Colonic mucosa (tissue), 4 donors: Measurements from ENCODE around the gene RAD51B. TPM values are rescaled to one million over a fixed set of nuclear protein-coding genes. Genes with fewer than 3 reads are reported as not detected.

Experiments used
- DNase-seq: peaks from one replicate; pipeline ENCODE4 v3.0.0-alpha.2; 2020
- H3K27ac ChIP-seq: fragments of 200-600 bp; one replicate; pipeline ENCODE4 v1.8.0; 2021
- H3K27me3 ChIP-seq: fragments of 200-600 bp; one replicate; pipeline ENCODE4 v1.8.0; 2021
- H3K36me3 ChIP-seq: fragments of 200-600 bp; one replicate; pipeline ENCODE4 v1.8.0; 2021
- H3K4me1 ChIP-seq: fragments of 200-600 bp; one replicate; pipeline ENCODE4 v1.8.0; 2021; ENCODE audit warnings: mild to moderate bottlenecking
- H3K4me3 ChIP-seq: fragments of 200-600 bp; one replicate; pipeline ENCODE4 v1.8.0; 2021
- H3K9ac ChIP-seq, 2 donors: one replicate each; pipeline ENCODE4 v1.7.0; 2013; ENCODE audit warnings: control low read depth in 2 of 2, low read depth in 2 of 2, low read length in 2 of 2
- H3K9me3 ChIP-seq: fragments of 200-600 bp; one replicate; pipeline ENCODE4 v1.8.0; 2021
- intact Hi-C: fragments of 100-400 bp; cut with DNase I; formaldehyde crosslinking; loops from one replicate; pipeline ENCODE4 v1.14.1; 2022
- total RNA-seq, 2 donors: library from RNA; stranded (reverse); fragmentation: NEBNext Ultra II Directional in 1 of 2; extraction: Animal tissue kit (Norgen Biotek cat#: 25700) in 1 of 2; gene quantifications; one replicate each; pipeline ENCODE4 v1.2.1, GENCODE V29; 2021
- TF ChIP-seq, protein P1 (sequence below): fragments of 200-600 bp; IDR thresholded peaks from one replicate; pipeline ENCODE4 v1.8.0; 2022; ENCODE audit warnings: antibody characterized with exemption, mild to moderate bottlenecking
- donor health status: healthy.
- donor health status: DM: no; HTN: no; CAD: no.
- donor health status: DM: no; HTN: no; CAD: no.

The RAD51B gene
- total RNA-seq, 2 donors from 2014 or later = 12.7 to 22.0 TPM

DNA sequence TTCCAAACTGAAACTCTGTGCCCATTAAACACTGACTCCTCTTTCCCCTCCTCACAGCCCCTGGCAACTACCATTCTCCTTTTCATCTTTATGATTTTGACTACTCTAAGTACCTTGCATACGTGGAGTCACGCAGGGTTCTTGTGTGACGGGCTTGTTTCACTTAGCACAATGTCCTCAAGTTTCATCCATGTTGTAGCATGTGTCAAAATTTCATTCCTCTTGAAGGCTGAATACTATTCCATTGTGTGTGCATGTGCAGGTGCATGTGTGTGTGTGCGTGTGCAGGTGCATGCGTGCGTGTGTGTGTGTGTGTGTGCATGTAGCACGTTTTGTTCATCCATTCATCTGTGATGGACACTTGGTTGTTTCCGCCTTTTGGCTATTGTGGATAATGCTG, 867.1 kb downstream of the RAD51B start:
- Histone ChIP-seq H3K27ac (no peak overlapping the region), H3K36me3 (no peaks in the 10 kb centered on the region), H3K27me3 (no peaks in the 10 kb centered on the region), H3K9me3 (no peaks in the 10 kb centered on the region), H3K4me1 (peaks cover 10% of the 10 kb centered on the region), H3K4me3 (no peak overlapping the region), H3K9ac (no peak overlapping the region)
- intact Hi-C loops = no loop called here
- DNase-seq = no peak
- TF ChIP-seq, protein P1, sequence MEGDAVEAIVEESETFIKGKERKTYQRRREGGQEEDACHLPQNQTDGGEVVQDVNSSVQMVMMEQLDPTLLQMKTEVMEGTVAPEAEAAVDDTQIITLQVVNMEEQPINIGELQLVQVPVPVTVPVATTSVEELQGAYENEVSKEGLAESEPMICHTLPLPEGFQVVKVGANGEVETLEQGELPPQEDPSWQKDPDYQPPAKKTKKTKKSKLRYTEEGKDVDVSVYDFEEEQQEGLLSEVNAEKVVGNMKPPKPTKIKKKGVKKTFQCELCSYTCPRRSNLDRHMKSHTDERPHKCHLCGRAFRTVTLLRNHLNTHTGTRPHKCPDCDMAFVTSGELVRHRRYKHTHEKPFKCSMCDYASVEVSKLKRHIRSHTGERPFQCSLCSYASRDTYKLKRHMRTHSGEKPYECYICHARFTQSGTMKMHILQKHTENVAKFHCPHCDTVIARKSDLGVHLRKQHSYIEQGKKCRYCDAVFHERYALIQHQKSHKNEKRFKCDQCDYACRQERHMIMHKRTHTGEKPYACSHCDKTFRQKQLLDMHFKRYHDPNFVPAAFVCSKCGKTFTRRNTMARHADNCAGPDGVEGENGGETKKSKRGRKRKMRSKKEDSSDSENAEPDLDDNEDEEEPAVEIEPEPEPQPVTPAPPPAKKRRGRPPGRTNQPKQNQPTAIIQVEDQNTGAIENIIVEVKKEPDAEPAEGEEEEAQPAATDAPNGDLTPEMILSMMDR = no peak

- Histone ChIP-seq H3K27ac (no peak overlapping the region), H3K27me3 (no peaks in the 10 kb centered on the region), H3K4me3 (no peak overlapping the region), H3K9me3 (no peaks in the 10 kb centered on the region), H3K36me3 (no peaks in the 10 kb centered on the region), H3K4me1 (peaks cover 10% of the 10 kb centered on the region), H3K9ac (no peak overlapping the region)
- intact Hi-C loops = no loop called here
- TF ChIP-seq, protein P1 = no peak
- DNase-seq = no peak
These were observed 868.2 kb downstream of the RAD51B start for GRCh38 chr14:68687746-68688145.

DNA sequence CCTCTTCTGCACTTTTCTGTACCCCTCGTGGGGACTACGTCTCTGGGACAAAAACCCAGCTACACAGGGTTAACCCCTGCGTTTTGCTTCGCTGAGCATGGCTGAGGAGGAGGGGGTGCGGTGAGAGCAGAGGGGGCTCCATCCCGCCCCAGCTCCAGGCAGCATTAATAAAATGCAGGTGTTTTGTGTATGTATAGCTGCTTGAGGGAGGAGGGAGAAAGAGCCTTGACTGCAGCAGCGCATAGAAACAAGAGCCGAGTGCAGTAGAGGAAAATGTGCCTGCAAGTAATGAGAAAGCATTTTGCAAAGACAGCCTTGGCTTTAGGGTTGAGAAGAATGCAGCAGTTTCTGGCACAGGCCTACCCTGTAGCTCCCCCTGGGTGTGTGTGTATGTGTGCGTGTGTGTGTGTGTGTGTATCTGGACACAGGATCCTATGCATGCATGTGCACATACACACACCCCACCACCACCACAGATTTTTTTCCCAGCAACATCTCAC, 869.3 kb downstream of the RAD51B start:
- intact Hi-C loops = no loop called here
- peaks cover 5% of the 10 kb centered on the region for H3K4me1 ChIP-seq
- no peak for DNase-seq
- H3K9ac ChIP-seq = no peak overlapping the region
- H3K27ac ChIP-seq = no peak overlapping the region
- H3K27me3 ChIP-seq = no peaks in the 10 kb centered on the region
- no peaks in the 10 kb centered on the region for H3K9me3 ChIP-seq
- no peak overlapping the region for H3K4me3 ChIP-seq
- TF ChIP-seq, protein P1 = no peak
- no peaks in the 10 kb centered on the region for H3K36me3 ChIP-seq

DNA sequence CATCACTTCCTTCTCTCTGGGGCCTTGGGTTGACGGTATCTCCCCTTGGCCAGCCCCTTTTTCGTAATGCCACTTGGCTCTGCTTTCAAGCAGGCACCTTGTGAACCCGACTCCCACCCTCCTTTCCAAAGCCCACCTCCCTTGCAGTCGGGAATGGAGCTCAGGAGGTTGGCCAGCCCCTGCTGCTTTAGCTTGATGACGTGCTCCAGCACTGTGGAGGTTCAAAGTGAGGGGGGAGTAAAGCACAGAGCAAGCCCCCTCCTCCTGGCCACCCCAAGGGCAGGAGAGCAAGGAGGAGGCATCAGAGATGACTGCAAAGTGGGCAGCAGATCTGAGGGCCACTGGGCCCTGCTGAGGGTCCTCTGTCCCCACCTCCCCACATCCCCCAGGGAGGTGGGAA, 869.9 kb downstream of the RAD51B start:
- Histone ChIP-seq H3K27me3 (no peaks in the 10 kb centered on the region), H3K9ac (no peak overlapping the region), H3K4me3 (no peak overlapping the region), H3K27ac (no peak overlapping the region), H3K9me3 (no peaks in the 10 kb centered on the region), H3K4me1 (no peaks in the 10 kb centered on the region), H3K36me3 (no peaks in the 10 kb centered on the region)
- no peak for DNase-seq
- intact Hi-C loops = no loop called here
- TF ChIP-seq, protein P1 = no peak

GRCh38 chr14:68690089-68690958, 870.7 kb downstream of the RAD51B start:
- Histone ChIP-seq H3K4me1 (no peaks in the 10 kb centered on the region), H3K9ac (no peak overlapping the region), H3K9me3 (no peaks in the 10 kb centered on the region), H3K4me3 (no peak overlapping the region), H3K27me3 (no peaks in the 10 kb centered on the region), H3K36me3 (no peaks in the 10 kb centered on the region), H3K27ac (no peak overlapping the region)
- intact Hi-C loops = no loop called here
- TF ChIP-seq, protein P1 = no peak
- DNase-seq = no peak
